UCSD-AML1 (cell line): Measurements from ENCODE around the gene LARGE1.
"Not testable (repeated sequence)": the region's sequence is repeated elsewhere in the genome, so short reads cannot be mapped to it uniquely, and the experiment has no call there.

Experiments used
- DNase-seq: peaks from one replicate; lab custom pipeline; 2025; ENCODE audit not compliant: unreplicated experiment; lab: John Stamatoyannopoulos, UW

The LARGE1 gene

DNA sequence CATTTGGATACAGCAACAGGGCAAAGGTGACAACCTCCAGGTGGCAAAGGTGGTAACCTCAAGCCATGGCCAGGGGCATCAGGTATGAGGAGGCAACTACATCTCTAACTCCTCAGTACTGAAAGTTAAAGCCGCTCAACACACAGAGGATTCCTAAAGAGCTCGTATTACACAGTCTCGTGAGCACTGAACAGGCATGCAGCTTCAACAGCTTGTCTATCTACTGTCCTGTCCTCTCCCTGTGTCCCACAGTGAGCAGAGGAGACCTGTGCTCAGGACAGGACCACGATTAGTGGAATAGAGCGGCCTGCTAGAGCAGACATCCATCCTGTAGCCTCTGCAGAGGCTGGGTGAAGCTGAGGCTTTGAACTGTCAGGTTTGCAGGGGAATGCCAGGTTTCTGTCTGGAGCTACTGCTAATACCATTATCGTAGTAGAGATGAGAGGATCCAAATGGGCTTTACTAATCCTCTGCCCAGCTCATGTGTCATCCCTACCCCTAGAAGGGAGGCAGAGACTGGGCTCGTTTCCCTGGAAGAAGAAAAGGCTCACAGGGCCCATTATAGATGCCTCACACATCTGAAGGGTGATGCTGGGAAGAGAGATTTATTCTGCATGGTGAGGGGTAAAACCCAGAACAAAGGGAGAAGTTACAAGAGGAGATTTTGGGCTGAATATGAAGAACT lies 415.2 kb downstream of the LARGE1 start:
- no peak for DNase-seq

DNA sequence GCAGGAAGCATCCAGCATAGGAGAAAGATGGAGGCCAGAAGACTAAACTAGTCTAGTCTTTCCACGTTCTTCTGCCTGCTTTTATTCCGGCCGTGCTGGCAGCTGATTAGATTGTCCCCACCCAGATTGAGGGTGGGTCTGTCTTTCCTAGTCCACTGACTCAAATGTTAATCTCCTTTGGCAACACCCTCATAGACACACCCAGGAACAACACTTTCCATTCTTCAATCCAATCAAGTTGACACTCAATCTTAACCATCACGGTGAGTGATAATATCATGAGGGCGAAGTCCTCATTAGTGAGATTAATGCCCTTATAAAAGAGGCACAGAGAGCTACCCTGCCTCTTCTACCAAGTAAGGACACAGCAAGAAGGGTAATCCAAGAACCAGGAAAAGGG lies 424.2 kb downstream of the LARGE1 start:
- DNase-seq, result no peak

DNA sequence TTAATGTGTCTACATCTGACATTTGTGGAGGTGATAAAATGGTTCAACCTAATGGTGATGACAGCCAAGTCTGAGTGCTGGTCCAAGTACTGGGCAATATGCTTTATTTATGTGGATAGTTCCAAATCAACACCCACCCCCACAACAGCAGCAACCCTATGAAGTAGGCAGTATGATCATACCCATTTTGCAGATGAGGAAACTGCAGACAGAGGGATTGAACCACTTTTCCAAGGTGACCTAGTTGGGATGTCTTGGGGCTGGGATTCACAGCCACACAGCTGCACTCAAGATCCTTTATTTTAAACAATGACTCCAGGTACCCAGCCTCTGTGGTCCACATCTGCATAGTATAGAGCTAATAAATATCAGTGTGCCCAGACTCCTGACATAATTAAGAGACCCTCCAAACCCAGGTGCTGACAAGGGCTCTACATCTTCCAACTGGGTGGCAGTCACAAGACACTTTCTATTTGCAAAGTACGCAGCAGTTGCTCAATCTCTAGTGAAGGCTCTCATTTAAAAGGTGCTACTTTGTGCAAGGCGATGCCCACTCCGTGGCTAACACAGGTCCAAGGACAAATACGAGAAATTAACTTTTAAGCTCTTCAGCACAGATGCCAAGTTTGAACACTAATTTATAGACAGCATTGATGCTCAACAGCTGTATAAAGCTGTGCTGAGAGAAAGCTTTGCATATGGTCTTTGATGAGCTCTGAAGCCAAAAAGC lies 426.6 kb downstream of the LARGE1 start:
- no peak for DNase-seq

DNA sequence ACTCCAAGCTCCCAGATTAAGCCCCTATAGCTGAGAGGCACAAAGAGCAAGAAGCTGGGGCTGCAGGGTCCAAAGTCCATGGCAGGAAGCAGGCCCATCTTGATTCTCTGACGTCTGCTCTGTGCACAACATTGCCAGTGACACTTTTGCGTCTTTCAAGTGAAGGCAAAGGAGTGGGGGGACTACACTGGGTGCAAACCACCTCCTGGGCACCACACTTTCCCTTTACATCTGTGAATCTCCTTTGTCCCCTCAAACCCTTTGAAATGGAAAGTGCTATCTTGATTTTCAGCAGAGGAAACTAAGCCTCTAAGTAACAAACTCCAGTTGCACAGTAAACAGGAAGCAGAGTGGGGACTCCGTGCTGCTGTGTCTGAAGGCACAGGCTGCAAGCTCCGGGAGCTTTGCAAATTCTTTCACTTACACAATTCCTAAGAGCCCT lies 428.0 kb downstream of the LARGE1 start:
- no peak for DNase-seq

DNA sequence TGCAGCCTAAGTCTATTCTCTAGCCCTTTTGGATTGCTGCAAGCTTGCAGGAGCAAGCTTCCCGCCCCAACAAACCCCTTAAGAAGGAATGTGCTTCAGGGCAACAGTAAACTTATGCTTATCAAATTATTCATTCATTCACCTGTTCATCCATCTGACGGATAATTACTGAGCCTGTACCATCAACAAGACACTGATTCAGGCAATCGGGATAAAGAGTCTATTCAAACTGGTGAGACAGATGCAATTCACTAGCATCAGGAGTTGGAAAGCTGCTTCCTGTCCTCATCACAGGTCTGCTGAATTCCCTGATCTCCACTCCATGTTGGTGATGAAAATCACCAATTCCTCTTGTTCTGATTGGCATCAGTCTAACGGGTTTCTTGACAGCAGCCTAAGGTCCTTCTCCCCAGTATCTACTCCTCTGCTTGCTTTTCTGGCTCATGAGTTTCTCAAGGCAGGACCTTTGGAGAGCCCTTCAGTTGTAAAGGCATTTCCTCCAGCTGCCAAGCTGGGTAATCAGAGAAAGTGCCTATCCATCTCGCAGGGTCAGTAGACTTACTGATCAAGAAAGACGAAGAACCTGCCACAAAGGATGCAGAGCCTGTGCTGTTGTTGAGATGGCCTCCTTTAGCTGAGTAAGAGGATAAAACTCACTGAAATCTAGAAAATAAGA lies 433.1 kb downstream of the LARGE1 start:
- DNase-seq, result no peak

DNA sequence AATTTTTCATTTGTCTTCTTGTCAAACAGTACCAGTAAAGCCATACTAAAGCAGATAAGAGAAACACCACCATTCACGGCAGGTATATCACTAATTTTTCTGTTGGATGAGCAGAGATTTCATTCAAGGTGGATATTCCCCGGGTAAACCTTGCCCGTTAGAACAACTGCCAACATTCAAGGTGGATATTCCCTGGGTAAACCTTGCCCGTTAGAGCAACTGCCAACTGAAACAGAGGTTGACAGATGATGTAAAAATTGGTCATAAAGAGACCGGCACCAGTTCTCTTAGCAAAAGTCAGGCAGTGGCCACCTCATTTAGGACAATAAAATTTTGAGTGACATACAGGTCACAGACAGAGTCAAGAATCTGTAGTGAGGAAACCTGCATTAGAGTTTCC lies 438.7 kb downstream of the LARGE1 start:
- DNase-seq, result no peak

DNA sequence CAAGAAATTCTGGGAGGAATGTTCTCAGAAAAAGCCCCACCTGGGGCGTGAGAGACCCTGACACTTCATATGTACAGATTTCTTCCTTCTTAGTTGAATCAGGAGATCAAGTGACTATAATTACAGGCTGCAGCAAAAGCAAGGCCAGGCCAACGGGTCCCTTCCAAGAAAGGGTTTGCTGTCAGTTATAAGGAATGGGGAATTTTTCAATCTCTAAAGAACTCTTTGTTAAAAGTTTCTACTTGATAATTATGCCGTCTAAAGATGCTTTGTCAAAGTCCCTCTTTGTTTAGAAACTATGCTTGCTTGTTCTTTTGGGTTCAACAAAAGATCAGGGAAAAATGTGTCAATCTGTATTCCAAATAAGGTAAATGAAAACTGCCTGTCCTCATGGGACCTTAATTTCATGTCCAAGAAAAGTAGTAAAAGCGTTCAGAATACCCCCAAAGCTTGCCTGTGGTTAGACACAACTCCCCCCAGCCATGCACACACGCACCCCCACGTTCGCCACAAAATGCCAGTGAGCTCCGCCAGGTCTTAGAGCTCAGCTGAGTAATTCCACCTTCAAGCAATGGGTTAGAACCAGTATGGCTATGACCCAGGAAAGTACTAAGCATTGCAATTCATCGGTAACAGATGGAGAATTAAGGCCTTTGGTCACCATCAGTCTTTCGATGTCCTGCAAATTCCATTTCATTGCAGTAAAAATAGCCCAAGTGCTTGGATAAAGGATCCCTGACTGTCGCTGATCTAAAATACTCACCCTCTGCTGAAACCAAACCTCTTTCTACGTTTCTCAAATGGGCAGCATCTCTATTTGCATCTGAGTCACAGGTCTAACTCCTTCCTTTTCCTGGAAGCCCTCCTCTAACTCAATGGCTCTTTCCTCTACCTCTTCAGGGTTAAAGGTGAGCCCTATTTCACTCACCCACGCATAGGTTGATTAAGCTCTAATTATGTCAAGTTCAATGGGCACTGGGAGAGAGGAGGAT lies 442.9 kb downstream of the LARGE1 start:
- no peak for DNase-seq

DNA sequence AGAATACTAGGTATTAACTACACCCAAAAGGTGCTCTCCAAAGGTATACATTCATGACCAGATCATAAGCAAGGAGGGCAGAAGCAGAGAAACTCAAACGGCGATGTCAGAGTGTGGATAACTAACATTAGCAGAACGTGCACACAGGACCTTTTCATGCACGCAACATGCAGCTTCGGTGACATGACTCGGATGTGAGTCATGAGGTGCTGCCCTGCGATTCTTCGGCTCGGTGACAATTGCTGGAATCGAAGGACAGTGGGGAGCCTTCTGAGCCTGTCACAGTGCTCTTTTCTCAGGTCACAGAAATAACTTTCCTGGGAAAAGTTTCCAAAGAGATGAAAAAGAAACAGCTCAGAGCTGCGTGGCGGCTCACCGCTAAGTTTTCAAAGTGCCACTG lies 443.6 kb downstream of the LARGE1 start:
- DNase-seq, result no peak

DNA sequence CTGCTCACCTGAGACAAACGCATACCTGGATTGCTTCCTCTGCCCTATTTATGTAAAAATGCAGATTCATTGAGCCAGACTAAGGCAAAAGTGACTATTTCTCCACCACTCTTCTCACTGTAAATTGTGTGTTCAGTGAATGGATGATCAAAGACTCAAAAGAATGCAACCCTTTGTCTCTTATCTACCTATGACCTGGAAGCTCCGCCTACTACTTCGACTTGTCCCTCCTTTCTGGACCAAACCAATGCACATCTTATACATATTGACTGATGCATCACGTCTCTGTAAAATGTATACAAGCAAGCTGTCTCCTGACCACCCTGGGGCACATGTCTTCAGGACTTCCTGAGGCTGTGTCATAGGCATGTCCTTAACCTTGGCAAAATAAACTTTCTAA lies 444.1 kb downstream of the LARGE1 start:
- DNase-seq, result no peak

DNA sequence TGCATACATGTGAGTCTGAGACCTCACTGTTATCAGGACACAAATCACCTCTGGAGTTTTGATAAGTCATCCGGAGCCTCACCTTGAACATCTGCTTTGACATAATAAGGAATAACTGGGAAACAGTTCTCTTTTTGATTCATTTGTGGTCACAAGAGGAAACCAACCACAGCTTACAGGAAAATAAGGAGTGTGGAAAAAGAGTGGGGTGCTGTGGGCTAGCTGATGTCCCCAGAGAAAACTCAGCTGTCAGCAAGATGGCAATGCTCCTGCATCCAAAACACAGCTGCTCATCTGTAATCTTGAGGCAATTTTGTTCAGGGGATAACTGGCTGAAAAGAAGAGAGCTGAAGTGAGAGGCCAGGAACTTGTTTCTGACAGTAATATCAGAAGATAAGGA lies 445.7 kb downstream of the LARGE1 start:
- no peak for DNase-seq

DNA sequence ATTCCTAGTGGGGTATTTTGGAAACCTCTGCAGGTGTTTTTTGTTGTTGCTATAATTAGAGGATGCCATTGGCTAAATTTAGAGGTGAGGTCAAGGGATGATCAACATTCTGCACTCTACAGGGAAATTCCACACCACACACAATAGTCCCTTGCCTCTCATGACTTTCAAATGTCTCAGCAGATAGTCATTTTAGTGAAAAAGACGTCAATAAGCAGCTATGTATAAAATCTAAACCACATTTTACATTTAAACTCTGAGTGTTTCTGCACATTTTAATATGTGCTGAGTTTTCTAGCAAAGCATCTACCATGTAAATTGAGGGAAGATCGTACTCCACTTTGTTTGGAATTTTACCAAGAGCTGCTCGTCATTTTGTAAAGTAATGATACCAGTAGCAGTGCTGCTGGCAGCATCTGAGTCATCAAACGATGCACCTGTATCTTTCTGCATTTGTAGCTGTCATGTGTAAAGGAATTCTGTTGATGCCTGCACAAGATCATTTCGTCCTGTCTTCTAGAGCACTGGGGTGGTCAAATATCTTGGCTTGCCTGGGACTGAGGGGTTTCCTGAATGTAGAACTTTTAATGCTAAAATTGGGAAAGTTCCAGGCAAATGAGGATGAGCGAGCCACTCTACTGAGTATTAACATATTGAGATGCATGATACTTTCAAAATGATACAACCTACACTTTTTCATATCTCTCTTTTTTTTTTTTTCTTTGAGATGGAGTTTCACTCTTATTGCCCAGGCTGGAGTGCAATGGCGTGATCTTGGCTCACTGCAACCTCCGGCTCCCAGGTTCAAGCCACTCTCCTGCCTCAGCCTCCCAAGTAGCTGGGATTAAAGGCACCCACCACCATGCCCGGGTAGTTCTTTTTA lies 447.6 kb downstream of the LARGE1 start:
- DNase-seq, result no peak

DNA sequence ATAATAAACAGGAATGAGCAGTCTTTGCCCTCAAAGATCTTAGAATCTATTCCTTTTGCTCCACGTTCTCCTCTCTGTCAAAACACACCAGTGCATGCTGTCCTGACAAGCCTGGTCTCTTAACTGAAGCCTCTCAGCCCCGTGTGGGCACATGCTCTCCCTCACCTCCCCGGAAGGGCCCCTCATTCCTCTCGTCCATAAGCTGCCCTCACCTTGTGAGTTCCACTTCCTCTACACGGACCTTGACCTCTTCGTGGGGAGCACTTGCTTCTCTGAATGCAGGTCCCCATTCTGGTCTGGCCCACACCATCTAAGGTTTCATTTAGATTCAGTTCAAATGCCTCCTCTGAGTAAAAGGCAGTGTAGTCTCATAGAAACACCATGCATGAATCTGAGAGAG lies 449.8 kb downstream of the LARGE1 start:
- DNase-seq, result no peak

DNA sequence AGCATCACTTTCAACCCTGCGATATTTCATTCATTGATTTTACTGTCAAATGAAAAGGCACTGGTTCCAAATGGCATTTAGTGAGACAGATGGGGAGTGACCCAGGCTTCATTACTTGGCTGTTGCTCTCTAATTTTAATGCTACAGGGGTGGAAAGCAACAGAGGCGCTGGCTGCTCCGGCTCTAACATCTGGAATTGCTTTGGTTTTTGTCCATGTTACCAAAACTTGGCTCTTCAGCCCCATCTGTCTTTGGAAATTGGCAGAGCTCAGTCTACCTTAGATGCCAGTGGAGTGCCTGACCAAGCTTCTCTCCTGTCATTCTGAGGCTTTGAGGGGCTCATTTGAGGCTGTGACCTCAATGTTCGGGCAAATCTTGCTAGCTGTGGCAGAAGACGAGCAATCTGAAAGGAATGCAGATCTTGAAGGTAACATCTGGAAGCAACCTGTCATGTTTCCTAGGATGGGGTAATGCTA lies 452.6 kb downstream of the LARGE1 start:
- DNase-seq, result no peak

DNA sequence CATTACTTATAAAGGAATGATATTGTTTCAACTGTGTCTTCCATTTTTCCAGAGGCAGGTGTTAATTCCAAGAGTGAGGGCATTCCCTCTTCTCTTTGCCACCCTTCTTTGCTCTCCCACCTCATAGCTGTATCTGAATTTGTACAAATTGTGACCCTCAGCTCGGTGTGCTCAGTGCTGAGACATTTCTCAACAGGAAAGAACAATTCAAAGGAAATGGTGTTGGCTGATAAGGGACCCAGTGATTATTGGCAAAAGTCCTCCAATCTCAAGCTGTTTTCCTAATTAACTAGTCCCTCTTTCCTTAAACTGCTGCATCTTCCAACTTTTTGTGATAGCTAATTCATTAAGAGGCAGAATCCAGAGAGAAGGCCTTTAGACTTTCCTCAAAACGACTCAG lies 453.2 kb downstream of the LARGE1 start:
- DNase-seq, result no peak

DNA sequence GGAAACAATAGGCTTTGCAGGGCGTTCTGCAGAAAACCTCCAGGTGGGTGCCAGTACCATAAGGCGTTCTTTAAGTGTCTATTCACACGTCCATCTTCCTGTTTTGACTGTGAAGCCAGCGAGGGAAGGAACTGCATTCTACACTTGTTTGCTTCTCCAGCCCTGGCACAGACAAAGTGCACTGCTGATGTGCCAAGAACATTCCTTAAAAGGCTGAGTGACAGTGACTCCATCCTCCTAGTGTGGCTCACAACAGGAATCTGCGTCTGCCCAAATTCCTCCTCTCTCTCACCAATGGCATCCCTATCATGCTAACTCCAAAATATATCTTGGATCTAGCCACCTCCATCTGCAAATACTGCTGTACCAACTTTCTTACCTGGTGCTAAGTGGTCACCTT lies 454.7 kb downstream of the LARGE1 start:
- DNase-seq, result no peak

DNA sequence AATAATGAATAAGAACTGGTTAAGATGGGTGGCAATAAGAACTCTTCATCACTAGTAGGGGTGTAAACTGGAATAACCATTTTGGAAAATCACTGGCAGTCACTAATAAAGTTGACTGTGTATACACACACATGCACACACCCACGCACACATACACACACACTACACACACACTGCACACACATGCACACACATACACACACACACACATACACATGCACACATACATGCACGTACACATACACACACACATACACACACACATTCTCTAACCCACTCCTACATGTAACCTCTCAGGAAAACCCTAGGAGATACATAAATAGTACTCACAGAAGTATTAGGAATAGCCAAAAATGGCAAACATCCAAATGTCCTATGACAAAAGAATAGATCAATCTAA lies 455.6 kb downstream of the LARGE1 start:
- no peak for DNase-seq

DNA sequence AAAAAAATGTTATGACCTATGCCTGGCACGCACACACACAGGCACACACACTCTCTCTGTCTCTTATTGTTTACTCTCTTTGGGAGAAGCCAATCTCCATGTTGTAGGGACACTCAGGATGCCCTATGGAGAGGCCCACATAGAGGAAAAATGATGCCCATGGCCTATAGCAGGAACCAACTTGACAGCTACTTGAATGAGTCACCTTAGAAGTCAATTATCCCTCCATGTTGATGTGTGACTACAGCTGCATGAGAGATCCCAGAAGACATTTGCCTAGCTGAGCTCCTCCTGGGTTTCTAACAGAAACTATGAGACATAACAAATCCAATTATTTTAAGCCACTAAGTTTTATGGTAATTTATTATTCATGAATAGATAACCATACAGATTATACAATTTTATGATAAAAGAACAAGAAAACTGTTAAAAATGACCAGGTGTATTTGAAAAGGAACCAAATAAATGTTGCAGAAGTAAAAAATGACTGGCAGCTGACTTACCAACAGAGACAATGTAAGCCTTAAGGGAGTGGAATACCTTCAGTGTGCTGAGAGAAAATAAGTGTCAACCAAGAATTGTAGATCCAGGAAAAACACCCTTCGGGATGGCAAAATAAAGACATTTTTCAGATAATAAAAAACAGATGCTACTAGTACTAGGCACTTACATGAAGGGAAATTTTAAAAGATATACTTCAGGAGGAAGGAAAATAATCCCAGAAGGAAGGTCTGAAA lies 458.4 kb downstream of the LARGE1 start:
- DNase-seq, result no peak

DNA sequence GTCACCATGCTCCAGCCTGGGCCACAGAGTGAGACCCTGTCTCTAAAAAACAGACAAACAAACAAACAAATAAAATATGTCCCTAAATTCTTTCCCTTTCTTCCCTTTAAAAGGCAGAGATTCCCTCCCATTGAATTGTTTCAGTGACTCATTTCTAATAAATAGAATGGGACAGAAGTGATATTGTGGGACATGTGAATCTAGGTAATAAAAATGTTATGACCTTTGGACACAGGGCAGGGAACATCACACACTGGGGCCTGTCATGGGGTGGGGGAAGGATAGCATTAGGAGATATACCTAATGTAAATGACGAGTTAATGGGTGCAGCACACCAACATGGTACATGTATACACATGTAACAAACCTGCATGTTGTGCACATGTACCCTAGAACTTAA lies 459.0 kb downstream of the LARGE1 start:
- DNase-seq, result not testable (repeated sequence)

DNA sequence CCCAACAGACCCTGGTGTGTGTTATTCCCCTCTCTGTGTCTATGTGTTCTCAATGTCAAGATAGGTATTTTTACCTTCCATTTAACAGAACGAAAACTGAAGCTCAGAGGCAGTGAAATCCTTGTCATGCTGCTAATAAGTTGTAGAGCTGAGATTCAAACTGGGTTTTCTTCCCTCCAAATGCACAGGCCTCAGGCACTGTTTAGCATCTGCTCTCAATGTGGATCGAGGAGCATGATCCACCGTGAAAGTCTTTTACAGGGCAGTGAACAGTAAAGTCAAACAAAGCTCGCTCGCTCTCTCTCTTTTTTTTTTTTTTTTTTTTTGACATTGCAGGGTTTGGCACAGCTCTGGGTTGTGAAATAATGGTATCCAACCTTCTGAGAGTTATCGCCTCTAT lies 461.1 kb downstream of the LARGE1 start:
- no peak for DNase-seq
